ENCODE data around the gene CEP85L. TPM values are rescaled to one million over a fixed set of nuclear protein-coding genes. Genes with fewer than 3 reads are reported as not detected.

Gene CEP85L
- total RNA-seq, 4 donors from 2014 or later = 2.3 to 7.0 (median 6.6) TPM

GRCh38 chr6:118579786-118580185, 71.6 kb downstream of the CEP85L start:
- DNase-seq (ENCODE audit: low spot score in 2 of 2) = no peak
- WGBS, 2 donors = 82 to 96% methylated on average over 2 of the region's 2 CpGs
- no peak for TF ChIP-seq POLR2A (IDR thresholded peaks at IDR 0.05)
- no peak for TF ChIP-seq CTCF (IDR thresholded peaks at IDR 0.05)
- intact Hi-C loops (cut with DNase I; ENCODE audit: low total_unique reads) = no loop called here
- H3K4me3 ChIP-seq (ENCODE audit: low read depth, poor library complexity, severe bottlenecking) = no peak overlapping the region

GRCh38 chr6:118578617-118579016, 72.8 kb downstream of the CEP85L start:
- DNase-seq (ENCODE audit: low spot score in 2 of 2) = no peak
- no peak overlapping the region for H3K4me3 ChIP-seq (ENCODE audit: low read depth, poor library complexity, severe bottlenecking)
- intact Hi-C loops (cut with DNase I; ENCODE audit: low total_unique reads) = no loop called here
- TF ChIP-seq CTCF (IDR thresholded peaks at IDR 0.05) = no peak
- TF ChIP-seq POLR2A (IDR thresholded peaks at IDR 0.05) = no peak
- WGBS, 2 donors = 97% methylated on average over 12 of the region's 12 CpGs

- 69 to 71% methylated on average over 4 of the region's 4 CpGs for WGBS, 2 donors
- H3K4me3 ChIP-seq (ENCODE audit: low read depth, poor library complexity, severe bottlenecking) = no peak overlapping the region
- TF ChIP-seq POLR2A (IDR thresholded peaks at IDR 0.05) (no peak), CTCF (IDR thresholded peaks at IDR 0.05) (no peak)
- intact Hi-C loops (cut with DNase I; ENCODE audit: low total_unique reads) = no loop called here
- DNase-seq (ENCODE audit: low spot score in 2 of 2) = no peak
Observed at GRCh38 chr6:118577972-118578371, 73.4 kb downstream of the CEP85L start.

GRCh38 chr6:118574051-118574865, 77.1 kb downstream of the CEP85L start:
- H3K4me3 ChIP-seq (ENCODE audit: low read depth, poor library complexity, severe bottlenecking) = no peak overlapping the region
- 92 to 95% methylated on average over 13 of the region's 13 CpGs for WGBS, 2 donors
- no peak for DNase-seq (ENCODE audit: low spot score in 2 of 2)
- no peak for TF ChIP-seq POLR2A (IDR thresholded peaks at IDR 0.05)
- TF ChIP-seq CTCF (IDR thresholded peaks at IDR 0.05) = no peak
- intact Hi-C loops (cut with DNase I; ENCODE audit: low total_unique reads) = no loop called here

- DNase-seq (ENCODE audit: low spot score in 2 of 2) = no peak
- intact Hi-C loops (cut with DNase I; ENCODE audit: low total_unique reads) = no loop called here
- 98 to 99% methylated on average over 2 of the region's 2 CpGs for WGBS, 2 donors
- TF ChIP-seq POLR2A (IDR thresholded peaks at IDR 0.05) = no peak
- no peak for TF ChIP-seq CTCF (IDR thresholded peaks at IDR 0.05)
- H3K4me3 ChIP-seq (ENCODE audit: low read depth, poor library complexity, severe bottlenecking) = no peak overlapping the region
Observed at GRCh38 chr6:118571121-118571520, 80.3 kb downstream of the CEP85L start.

- 100% methylated on average over 1 of the region's 1 CpG for WGBS, 2 donors
- no peak for DNase-seq (ENCODE audit: low spot score in 2 of 2)
- intact Hi-C loops (cut with DNase I; ENCODE audit: low total_unique reads) = no loop called here
- TF ChIP-seq POLR2A (IDR thresholded peaks at IDR 0.05) (no peak), CTCF (IDR thresholded peaks at IDR 0.05) (no peak)
- no peak overlapping the region for H3K4me3 ChIP-seq (ENCODE audit: low read depth, poor library complexity, severe bottlenecking)
Observed at GRCh38 chr6:118569498-118569897, 81.9 kb downstream of the CEP85L start.
